GM12878 (cell line): ENCODE results near the gene REPIN1. TPM values are rescaled to one million over a fixed set of nuclear protein-coding genes. Genes with fewer than 3 reads are reported as not detected.

ENCODE experiments used
- CEBPZ ChIP-seq: fragments of 150-350 bp; IDR thresholded peaks from 2 replicates; pipeline ENCODE4 v1.6.1; 2016; ENCODE audit warnings: low read depth, low read length
- ESRRA ChIP-seq: IDR thresholded peaks from 2 replicates; pipeline ENCODE4 v1.6.1; 2012; ENCODE audit warnings: mild to moderate bottlenecking, low read length, improper control_type of control experiment
- KDM1A ChIP-seq: fragments of 200-600 bp; sonication (generic); IDR thresholded peaks from 2 replicates; pipeline ENCODE4 v1.6.1; 2016; ENCODE audit warnings: borderline replicate concordance
- MYC ChIP-seq: IDR thresholded peaks from 2 replicates; pipeline ENCODE4 v1.6.1; 2011; ENCODE audit warnings: mild to moderate bottlenecking, low read length, moderate library complexity, inconsistent platforms; ENCODE audit not compliant: insufficient read depth, insufficient replicate concordance, insufficient read length, severe bottlenecking
- NFXL1 ChIP-seq: fragments of 450-650 bp; IDR thresholded peaks from 2 replicates; pipeline ENCODE4 v1.6.1; 2017; ENCODE audit warnings: antibody characterized with exemption, mild to moderate bottlenecking, borderline replicate concordance
- NFYA ChIP-seq: IDR thresholded peaks from 2 replicates; pipeline ENCODE4 v1.6.1; 2011; ENCODE audit warnings: low read depth, mild to moderate bottlenecking, low read length, improper control_type of control experiment, borderline replicate concordance
- NR2F1 ChIP-seq: fragments of 450-650 bp; conservative IDR thresholded peaks from 2 replicates; pipeline ENCODE4 v1.6.1; 2017; ENCODE audit warnings: mild to moderate bottlenecking
- PML ChIP-seq: IDR thresholded peaks from 2 replicates; pipeline ENCODE4 v1.6.1; 2012; ENCODE audit warnings: low read length, inconsistent platforms
- RFX5 ChIP-seq: IDR thresholded peaks from 2 replicates; pipeline ENCODE4 v1.6.1; 2011; ENCODE audit warnings: low read depth, low read length, improper control_type of control experiment
- SPI1 ChIP-seq: IDR thresholded peaks from 2 replicates; pipeline ENCODE4 v1.6.1; 2011; ENCODE audit warnings: low read depth, mild to moderate bottlenecking, low read length, moderate library complexity, borderline replicate concordance; ENCODE audit not compliant: insufficient read depth
- ZNF217 ChIP-seq: fragments of 450-650 bp; IDR thresholded peaks from 2 replicates; pipeline ENCODE4 v1.6.1; 2017; ENCODE audit warnings: antibody characterized with exemption, mild to moderate bottlenecking
- ZNF592 ChIP-seq: fragments of 450-650 bp; IDR thresholded peaks from 2 replicates; pipeline ENCODE4 v1.6.1; 2017; ENCODE audit warnings: mild to moderate bottlenecking, moderate library complexity
- polyA plus RNA-seq, 11 experiments: library from polyadenylated mRNA; depleted of rRNA in 4 of 11; unstranded in 6 of 11; stranded (reverse) in 5 of 11; fragments of >200 nt; fragmentation: Nextera tagmentation in 4 of 11; fragmentation: Illumina TruSeq in 1 of 11; extraction: Ambion mirVana in 4 of 11; extraction: Trizol in 1 of 11; gene quantifications; 1 replicate in 1 of 11; 2 replicates in 10 of 11; pipeline versions ENCODE4 v1.2.1 to v1.2.3, GENCODE V29; 2011 to 2016; ENCODE audit warnings: inconsistent platforms in 2 of 11, missing spikeins in 2 of 11, low read depth in 1 of 11
- total RNA-seq, 4 experiments: library from RNA; depleted of rRNA in 3 of 4; stranded (reverse); fragments of >200 nt in 3 of 4; fragmentation: Illumina TruSeq in 1 of 4; extraction: Trizol in 1 of 4; gene quantifications; 2 replicates each; pipeline versions ENCODE4 v1.2.1 to v1.2.3, GENCODE V29; 2013 to 2021
- TF ChIP-seq, protein P1 (sequence below): IDR thresholded peaks from 2 replicates; pipeline ENCODE4 v1.6.1; 2012; ENCODE audit warnings: low read depth, low read length, improper control_type of control experiment
- TF ChIP-seq, protein P2 (sequence below): fragments of 450-650 bp; formaldehyde crosslinking; IDR thresholded peaks from 2 replicates; pipeline ENCODE4 v1.4.0; 2020; ENCODE audit warnings: mild to moderate bottlenecking, moderate library complexity

Gene REPIN1
- total and polyA plus RNA-seq, 10 of the 15 experiments (the other 5 are each of a cell fraction or from before 2014, with no cell fraction given) = 5.1 to 172 (median 76.9) TPM

DNA sequence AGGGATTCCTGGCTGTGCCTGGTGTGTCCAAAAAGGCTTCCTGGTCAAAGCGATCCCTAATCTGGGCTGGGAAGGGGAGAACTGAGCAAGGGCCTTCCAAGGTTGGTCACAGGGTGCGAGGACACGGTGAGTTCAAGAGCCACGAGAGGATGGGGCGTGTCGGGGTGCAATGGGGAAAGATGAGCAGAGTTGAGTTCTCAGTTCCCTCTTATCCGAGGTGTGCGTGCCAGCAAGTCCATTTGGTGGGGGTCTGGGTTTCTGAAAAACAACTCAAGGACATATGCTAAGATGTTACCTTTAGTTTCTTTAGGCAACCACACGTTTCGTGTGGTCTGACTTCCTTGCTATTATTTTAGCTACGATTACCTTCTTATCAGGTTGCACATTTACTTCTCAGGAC, 11.8 kb downstream of the REPIN1 start (continued):
- TF ChIP-seq ZNF592 = no peak; the same call in 1 of the 2 replicates
- no peak for TF ChIP-seq NFXL1
- peak; percentile 87; the same call in 1 of the 2 replicates for TF ChIP-seq SPI1
- TF ChIP-seq ESRRA = no peak; the same call in 1 of the 2 replicates
- TF ChIP-seq, protein P1, sequence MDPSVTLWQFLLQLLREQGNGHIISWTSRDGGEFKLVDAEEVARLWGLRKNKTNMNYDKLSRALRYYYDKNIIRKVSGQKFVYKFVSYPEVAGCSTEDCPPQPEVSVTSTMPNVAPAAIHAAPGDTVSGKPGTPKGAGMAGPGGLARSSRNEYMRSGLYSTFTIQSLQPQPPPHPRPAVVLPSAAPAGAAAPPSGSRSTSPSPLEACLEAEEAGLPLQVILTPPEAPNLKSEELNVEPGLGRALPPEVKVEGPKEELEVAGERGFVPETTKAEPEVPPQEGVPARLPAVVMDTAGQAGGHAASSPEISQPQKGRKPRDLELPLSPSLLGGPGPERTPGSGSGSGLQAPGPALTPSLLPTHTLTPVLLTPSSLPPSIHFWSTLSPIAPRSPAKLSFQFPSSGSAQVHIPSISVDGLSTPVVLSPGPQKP = no peak
- TF ChIP-seq NFYA = no peak
- TF ChIP-seq ZNF217 = no peak
- no peak for TF ChIP-seq PML
- no peak for TF ChIP-seq CEBPZ
- TF ChIP-seq RFX5 = no peak
- no peak for TF ChIP-seq MYC
- 0 out of 2 replicates have a peak, but pooled peaks have one; percentile 32 for TF ChIP-seq NR2F1
- TF ChIP-seq KDM1A = no peak
- TF ChIP-seq, protein P2, sequence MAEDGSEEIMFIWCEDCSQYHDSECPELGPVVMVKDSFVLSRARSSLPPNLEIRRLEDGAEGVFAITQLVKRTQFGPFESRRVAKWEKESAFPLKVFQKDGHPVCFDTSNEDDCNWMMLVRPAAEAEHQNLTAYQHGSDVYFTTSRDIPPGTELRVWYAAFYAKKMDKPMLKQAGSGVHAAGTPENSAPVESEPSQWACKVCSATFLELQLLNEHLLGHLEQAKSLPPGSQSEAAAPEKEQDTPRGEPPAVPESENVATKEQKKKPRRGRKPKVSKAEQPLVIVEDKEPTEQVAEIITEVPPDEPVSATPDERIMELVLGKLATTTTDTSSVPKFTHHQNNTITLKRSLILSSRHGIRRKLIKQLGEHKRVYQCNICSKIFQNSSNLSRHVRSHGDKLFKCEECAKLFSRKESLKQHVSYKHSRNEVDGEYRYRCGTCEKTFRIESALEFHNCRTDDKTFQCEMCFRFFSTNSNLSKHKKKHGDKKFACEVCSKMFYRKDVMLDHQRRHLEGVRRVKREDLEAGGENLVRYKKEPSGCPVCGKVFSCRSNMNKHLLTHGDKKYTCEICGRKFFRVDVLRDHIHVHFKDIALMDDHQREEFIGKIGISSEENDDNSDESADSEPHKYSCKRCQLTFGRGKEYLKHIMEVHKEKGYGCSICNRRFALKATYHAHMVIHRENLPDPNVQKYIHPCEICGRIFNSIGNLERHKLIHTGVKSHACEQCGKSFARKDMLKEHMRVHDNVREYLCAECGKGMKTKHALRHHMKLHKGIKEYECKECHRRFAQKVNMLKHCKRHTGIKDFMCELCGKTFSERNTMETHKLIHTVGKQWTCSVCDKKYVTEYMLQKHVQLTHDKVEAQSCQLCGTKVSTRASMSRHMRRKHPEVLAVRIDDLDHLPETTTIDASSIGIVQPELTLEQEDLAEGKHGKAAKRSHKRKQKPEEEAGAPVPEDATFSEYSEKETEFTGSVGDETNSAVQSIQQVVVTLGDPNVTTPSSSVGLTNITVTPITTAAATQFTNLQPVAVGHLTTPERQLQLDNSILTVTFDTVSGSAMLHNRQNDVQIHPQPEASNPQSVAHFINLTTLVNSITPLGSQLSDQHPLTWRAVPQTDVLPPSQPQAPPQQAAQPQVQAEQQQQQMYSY (CRISPR knock-in tag) = no peak
